HepG2 (cell line): ENCODE measurements around the gene GATB. TPM values are rescaled to one million over a fixed set of nuclear protein-coding genes. Genes with fewer than 3 reads are reported as not detected.

Source experiments
- BCL3 ChIP-seq: sonication (generic); formaldehyde crosslinking; IDR thresholded peaks from 2 replicates; pipeline ENCODE4 v1.5.1; 2020; ENCODE audit warnings: mild to moderate bottlenecking, missing genetic modification reagents, moderate library complexity
- BRCA1 ChIP-seq: sonication (generic); formaldehyde crosslinking; IDR thresholded peaks from 2 replicates; pipeline ENCODE4 v1.4.0; 2020; ENCODE audit warnings: missing genetic modification reagents
- CBX5 ChIP-seq: sonication (generic); formaldehyde crosslinking; IDR thresholded peaks from 2 replicates; pipeline ENCODE4 v1.4.0; 2020; ENCODE audit warnings: missing genetic modification reagents, borderline replicate concordance
- HNRNPUL1 ChIP-seq: fragments of 200-400 bp; formaldehyde crosslinking; IDR thresholded peaks from 2 replicates; pipeline ENCODE4 v1.6.1; 2017; ENCODE audit warnings: low read depth, mild to moderate bottlenecking, low read length, moderate library complexity
- MTA3 ChIP-seq: sonication (generic); formaldehyde crosslinking; IDR thresholded peaks from 2 replicates; pipeline ENCODE4 v1.4.0; 2020; ENCODE audit warnings: missing genetic modification reagents
- MXD1 ChIP-seq: sonication (generic); formaldehyde crosslinking; IDR thresholded peaks from 2 replicates; pipeline ENCODE4 v1.4.0; 2020; ENCODE audit warnings: mild to moderate bottlenecking, missing genetic modification reagents
- REST ChIP-seq, 2 experiments: IDR thresholded peaks; 2 replicates each; pipeline ENCODE4 v1.6.1; 2011 to 2012; ENCODE audit warnings: low read length in 2 of 2, borderline replicate concordance in 1 of 2, low read depth in 1 of 2, mild to moderate bottlenecking in 1 of 2, moderate library complexity in 1 of 2
- TMF1 ChIP-seq: sonication (generic); formaldehyde crosslinking; IDR thresholded peaks from 2 replicates; pipeline ENCODE4 v1.8.1; 2022; ENCODE audit warnings: low read depth, missing genetic modification reagents
- ZBTB25 ChIP-seq: IDR thresholded peaks from 2 replicates; pipeline ENCODE4 v1.6.1; 2018; ENCODE audit warnings: missing genetic modification reagents
- ZBTB8A ChIP-seq: sonication (generic); formaldehyde crosslinking; IDR thresholded peaks from 2 replicates; pipeline ENCODE4 v1.4.0; 2020; ENCODE audit warnings: mild to moderate bottlenecking, low read depth, missing genetic modification reagents, borderline replicate concordance
- ZMYM2 ChIP-seq: sonication (generic); formaldehyde crosslinking; IDR thresholded peaks from 2 replicates; pipeline ENCODE4 v1.8.0; 2022; ENCODE audit warnings: mild to moderate bottlenecking, missing genetic modification reagents
- ZNF775 ChIP-seq: sonication (generic); formaldehyde crosslinking; IDR thresholded peaks from 2 replicates; pipeline ENCODE4 v1.4.0; 2020; ENCODE audit warnings: missing genetic modification reagents, mild to moderate bottlenecking, moderate library complexity, borderline replicate concordance
- ZNF816 ChIP-seq: sonication (generic); formaldehyde crosslinking; IDR thresholded peaks from 2 replicates; pipeline ENCODE4 v1.8.0; 2022; ENCODE audit warnings: missing genetic modification reagents, mild to moderate bottlenecking, borderline replicate concordance
- ZSCAN30 ChIP-seq: sonication (generic); formaldehyde crosslinking; IDR thresholded peaks from 2 replicates; pipeline ENCODE4 v1.5.0; 2020; ENCODE audit warnings: mild to moderate bottlenecking, missing genetic modification reagents
- polyA plus RNA-seq, 8 experiments: library from polyadenylated mRNA; depleted of rRNA in 3 of 8; stranded (reverse) in 7 of 8; unstranded in 1 of 8; fragments of >200 nt; fragmentation: Illumina TruSeq in 4 of 8; extraction: Trizol in 4 of 8; gene quantifications; 2 replicates each; pipeline versions ENCODE4 v1.2.1 to v1.2.3, GENCODE V29; 2011 to 2016; ENCODE audit warnings: low read depth in 4 of 8, missing spikeins in 1 of 8, mixed read lengths in 1 of 8; ENCODE audit not compliant: insufficient read depth in 1 of 8
- total RNA-seq, 5 experiments: library from RNA; depleted of rRNA; stranded (reverse); fragments of >200 nt; fragmentation: Illumina TruSeq; extraction: Trizol; gene quantifications; 2 replicates each; pipeline ENCODE4 v1.2.3, GENCODE V29; 2016; ENCODE audit warnings: low read depth in 1 of 5
- TF ChIP-seq, protein P1 (sequence below): sonication (generic); formaldehyde crosslinking; IDR thresholded peaks from 2 replicates; pipeline ENCODE4 v1.8.0; 2022; ENCODE audit warnings: mild to moderate bottlenecking, missing genetic modification reagents, borderline replicate concordance
- TF ChIP-seq, protein P2 (sequence below): sonication (generic); formaldehyde crosslinking; IDR thresholded peaks from 2 replicates; pipeline ENCODE4 v1.4.0; 2020; ENCODE audit warnings: low read depth, mild to moderate bottlenecking, missing genetic modification reagents
- TF ChIP-seq, protein P3 (sequence below): sonication (generic); formaldehyde crosslinking; IDR thresholded peaks from 2 replicates; pipeline ENCODE4 v1.8.1; 2023; ENCODE audit warnings: mild to moderate bottlenecking, missing genetic modification reagents

GATB gene
- total and polyA plus RNA-seq, 2 of the 13 experiments (the other 11 are each of a cell fraction or from before 2014, with no cell fraction given): 32.3 to 32.4 TPM

- TF ChIP-seq MXD1 (CRISPR knock-in tag) (peak; percentile 79; the same call in 1 of the 2 replicates), BCL3 (CRISPR knock-in tag) (no peak), ZSCAN30 (CRISPR knock-in tag) (no peak), ZMYM2 (CRISPR knock-in tag) (no peak), HNRNPUL1 (no peak), ZNF816 (no peak), ZNF775 (CRISPR knock-in tag) (no peak), ZBTB25 (CRISPR knock-in tag) (peak; percentile 47; the same call in 1 of the 2 replicates), ZBTB8A (no peak), BRCA1 (CRISPR knock-in tag) (no peak), MTA3 (no peak), CBX5 (CRISPR knock-in tag) (peak; percentile 83; the same call in 1 of the 2 replicates), TMF1 (CRISPR knock-in tag) (no peak), REST (IDR thresholded peaks at IDR 0.05; ENCODE audit: borderline replicate concordance in 1 of 2, low read depth in 1 of 2, low read length in 2 of 2) (peak in 1 of 2 experiments; percentile 54; a peak in 1 of 4 replicates)
- TF ChIP-seq, protein P1, sequence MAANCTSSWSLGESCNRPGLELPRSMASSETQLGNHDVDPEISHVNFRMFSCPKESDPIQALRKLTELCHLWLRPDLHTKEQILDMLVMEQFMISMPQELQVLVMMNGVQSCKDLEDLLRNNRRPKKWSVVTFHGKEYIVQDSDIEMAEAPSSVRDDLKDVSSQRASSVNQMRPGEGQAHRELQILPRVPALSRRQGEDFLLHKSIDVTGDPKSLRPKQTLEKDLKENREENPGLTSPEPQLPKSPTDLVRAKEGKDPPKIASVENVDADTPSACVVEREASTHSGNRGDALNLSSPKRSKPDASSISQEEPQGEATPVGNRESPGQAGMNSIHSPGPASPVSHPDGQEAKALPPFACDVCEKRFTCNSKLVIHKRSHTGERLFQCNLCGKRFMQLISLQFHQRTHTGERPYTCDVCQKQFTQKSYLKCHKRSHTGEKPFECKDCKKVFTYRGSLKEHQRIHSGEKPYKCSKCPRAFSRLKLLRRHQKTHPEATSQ: no peak
- TF ChIP-seq, protein P2, sequence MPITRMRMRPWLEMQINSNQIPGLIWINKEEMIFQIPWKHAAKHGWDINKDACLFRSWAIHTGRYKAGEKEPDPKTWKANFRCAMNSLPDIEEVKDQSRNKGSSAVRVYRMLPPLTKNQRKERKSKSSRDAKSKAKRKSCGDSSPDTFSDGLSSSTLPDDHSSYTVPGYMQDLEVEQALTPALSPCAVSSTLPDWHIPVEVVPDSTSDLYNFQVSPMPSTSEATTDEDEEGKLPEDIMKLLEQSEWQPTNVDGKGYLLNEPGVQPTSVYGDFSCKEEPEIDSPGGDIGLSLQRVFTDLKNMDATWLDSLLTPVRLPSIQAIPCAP (CRISPR knock-in tag): no peak
- TF ChIP-seq, protein P3, sequence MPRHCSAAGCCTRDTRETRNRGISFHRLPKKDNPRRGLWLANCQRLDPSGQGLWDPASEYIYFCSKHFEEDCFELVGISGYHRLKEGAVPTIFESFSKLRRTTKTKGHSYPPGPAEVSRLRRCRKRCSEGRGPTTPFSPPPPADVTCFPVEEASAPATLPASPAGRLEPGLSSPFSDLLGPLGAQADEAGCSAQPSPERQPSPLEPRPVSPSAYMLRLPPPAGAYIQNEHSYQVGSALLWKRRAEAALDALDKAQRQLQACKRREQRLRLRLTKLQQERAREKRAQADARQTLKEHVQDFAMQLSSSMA (CRISPR knock-in tag): no peak
These were observed at the start of gene GATB (continued) for GRCh38 chr4:151760712-151761661.
